ENCODE measurements around the gene CADPS.

The CADPS gene

DNA sequence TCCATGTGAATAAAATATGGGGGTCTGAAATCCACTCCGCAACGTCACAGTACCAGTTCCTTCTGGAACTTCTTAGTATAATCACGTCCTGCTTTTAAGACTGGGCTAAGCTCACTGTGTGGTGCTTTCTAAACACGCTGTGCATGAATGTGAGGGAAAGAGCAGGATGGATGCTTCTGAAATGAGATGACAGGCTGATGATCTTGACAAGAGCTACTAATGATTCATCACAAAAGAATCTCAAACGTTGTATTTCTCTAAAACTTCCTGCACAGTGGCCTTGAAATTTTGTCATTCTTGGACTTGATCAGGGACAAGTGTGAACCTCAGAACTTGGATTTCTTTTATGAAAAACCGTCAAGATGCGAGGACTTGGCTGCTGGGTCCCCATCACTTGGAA is 221.4 kb downstream of the CADPS start:
- no peak for TF ChIP-seq CTCF (IDR thresholded peaks at IDR 0.05)

DNA sequence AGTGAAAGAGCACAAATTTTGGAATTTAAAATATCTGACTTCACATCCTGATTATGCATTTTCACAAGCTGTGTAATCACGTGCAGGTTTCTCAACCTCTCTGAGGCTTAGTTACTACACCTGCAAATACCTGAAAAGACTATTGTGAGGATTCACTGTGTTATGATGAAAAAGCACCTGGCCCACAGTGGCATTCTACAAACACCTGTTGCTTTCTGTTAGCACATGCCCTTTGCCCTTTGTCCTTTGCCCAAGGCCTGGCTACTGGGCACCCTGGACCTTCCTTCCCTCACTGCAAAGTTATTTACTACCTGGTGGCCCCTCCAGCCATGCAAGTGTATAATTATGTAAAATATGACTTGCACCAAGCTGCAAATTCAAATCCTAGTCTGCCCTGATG is 227.5 kb downstream of the CADPS start:
- TF ChIP-seq CTCF (IDR thresholded peaks at IDR 0.05): no peak

DNA sequence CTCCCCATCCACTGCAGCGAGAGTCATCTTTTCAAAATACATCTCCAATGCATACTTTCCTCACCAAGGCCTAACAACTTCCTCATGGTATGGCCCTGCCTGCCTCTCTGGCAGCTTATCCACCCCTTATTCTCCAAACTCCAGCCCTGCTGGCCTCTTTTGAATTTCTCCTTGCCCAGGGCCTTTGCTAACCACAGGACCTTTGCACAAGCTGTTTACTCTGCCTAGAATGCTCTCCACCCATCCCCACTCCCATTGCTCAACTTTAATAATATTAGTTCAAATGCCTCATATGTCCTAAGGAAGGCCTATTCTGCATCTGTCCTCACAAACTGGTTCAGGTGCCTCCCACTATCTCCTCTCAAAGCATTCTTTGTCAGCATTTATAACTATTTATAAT is 230.7 kb downstream of the CADPS start:
- TF ChIP-seq CTCF (IDR thresholded peaks at IDR 0.05): no peak

- no peak for TF ChIP-seq CTCF (IDR thresholded peaks at IDR 0.05)
Measured at GRCh38 chr3:62638316-62638715, 236.9 kb downstream of the CADPS start.

DNA sequence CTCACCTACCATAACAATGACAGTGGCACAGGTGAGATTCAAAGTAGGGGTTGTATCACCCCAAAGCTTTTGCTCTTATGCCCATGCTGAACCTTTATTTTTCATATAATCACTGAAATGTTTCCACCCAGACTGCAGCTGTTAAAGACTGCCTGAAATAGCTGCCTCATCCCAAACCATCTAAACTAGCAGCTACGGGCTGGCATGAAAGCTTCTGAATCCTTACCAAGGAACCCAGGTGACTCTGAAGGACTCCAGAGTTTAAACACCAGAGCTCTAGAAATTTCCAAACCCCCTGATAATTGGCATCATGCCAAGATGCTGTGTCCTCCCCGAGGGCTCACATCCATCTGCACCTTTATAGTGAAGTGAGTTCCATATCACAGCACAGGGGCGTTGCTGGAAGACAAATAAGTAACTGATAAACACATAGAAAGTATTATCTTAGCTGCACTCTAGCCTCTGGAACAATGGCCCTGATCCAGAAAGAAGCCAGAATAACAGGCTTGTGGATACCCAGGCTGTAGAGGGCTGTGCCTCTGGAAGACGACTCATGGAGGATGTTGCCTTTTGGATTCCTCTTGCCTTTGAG is 238.9 kb downstream of the CADPS start:
- no peak for TF ChIP-seq CTCF (IDR thresholded peaks at IDR 0.05)

DNA sequence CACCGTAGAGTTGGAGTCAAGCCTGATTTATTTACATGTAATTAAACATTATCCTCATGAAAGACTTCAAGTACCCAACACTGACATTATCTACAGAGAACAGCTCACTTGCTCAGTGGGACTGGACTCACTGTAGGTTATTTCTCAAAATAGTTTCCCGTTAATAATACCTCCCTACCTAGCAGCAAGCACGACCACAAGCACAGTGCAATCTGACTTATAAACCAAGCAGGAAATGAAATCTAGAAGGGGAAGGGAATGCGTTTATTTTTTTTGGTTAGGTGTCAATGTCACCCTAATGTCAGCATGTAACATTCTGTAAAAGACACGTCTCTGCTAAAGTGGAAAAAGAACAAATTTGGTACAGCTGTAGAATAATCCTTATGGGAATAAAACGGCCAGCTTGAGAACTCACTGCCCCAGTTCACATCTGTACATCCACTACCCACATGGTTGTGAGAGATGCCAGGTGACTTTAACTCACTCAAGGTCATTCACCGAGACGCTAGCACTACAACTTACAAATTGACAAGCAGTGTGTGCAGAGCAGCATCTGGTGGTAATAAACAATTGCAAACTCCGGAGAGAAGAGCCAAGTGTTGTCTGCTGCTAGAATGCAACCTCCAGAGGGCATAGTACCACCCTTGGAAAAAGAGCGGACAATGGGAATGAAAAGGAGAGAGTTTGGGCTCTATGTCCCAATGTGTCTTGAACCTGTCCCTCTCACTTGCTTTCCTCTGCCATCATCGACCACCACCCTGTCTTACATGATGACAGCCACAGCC is 242.5 kb downstream of the CADPS start:
- no peak for TF ChIP-seq CTCF (IDR thresholded peaks at IDR 0.05)

- TF ChIP-seq CTCF (IDR thresholded peaks at IDR 0.05): no peak
Measured at GRCh38 chr3:62631488-62631887, 243.7 kb downstream of the CADPS start.
